HG02763 (cell line): ENCODE results near the gene ARFGAP2.
"Not testable (repeated sequence)": the region's sequence is repeated elsewhere in the genome, so short reads cannot be mapped to it uniquely, and the experiment has no call there.

Source experiments
- ATAC-seq: cut with Tn5 transposase; IDR thresholded peaks from one replicate; pipeline ENCODE4 v1.9.1; 2021; ENCODE audit warnings: mild to moderate bottlenecking, moderate library complexity; ENCODE audit not compliant: unreplicated experiment

The ARFGAP2 gene

GRCh38 chr11:47176328-47177228 lies at the start of gene ARFGAP2:
TSS of gene ARFGAP2 (minus strand) at chr11:47176879. CDS start at chr11:47176853, 26 bp downstream.
- ATAC-seq = peak; percentile 93

DNA sequence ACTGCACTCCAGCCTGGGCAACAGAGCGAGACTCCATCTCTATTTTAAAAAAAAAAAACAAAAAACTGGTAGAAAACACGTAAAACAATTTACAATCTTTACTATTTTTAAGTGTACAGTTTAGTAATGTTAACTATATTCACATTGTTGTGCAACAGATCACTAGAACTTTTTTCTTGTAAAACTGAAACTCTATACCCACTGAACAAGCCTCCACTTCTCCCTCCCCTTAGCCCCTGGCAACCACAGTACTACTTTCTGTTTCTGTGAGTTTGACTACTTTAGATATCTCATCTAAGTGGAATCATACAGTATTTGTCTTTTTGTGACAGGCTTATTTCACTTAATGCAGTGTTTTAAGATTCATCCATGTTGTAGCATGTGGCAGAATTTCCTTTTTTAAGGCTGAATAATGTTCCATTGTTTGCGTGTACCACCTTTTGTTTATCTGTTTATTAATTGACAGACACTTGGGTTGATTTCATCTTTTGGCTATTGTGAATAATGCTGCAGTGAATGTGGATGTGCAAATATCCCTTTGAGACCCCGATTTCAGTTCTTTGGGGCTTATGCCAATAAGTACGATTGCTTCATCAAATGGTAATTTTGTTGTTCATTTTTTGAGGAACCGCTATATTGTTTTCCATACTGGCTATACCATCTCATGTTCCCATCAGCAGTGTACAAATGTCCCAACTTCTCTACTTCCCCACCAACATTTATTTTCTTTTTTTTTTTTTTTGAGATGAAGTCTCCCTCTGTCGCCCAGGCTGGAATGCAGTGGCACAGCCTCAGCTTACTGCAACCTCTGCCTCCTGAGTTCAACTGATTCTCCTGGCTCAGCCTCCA lies 49.1 kb upstream of the ARFGAP2 start:
- peak; percentile 67 for ATAC-seq

DNA sequence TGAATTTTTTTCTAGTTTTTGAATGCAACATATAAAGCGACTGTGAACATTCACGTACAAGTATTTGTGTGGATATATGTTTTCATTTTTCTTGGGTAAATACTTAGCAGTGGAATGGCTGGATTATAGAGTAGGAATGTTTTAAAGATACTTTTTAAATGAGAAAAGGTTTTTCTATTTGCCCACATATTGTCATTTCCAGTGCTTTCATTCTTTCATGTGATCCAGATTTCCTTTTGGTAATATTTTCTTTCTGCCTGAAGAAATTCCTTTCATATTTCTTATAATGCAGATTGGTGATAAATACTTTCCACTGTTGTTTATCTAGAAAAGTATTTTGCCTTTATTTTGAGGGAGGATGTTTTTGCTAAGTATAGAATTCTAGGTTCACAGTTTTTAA lies 46.0 kb upstream of the ARFGAP2 start:
- ATAC-seq = no peak

GRCh38 chr11:47220401-47220821 lies 43.7 kb upstream of the ARFGAP2 start:
- no peak for ATAC-seq

DNA sequence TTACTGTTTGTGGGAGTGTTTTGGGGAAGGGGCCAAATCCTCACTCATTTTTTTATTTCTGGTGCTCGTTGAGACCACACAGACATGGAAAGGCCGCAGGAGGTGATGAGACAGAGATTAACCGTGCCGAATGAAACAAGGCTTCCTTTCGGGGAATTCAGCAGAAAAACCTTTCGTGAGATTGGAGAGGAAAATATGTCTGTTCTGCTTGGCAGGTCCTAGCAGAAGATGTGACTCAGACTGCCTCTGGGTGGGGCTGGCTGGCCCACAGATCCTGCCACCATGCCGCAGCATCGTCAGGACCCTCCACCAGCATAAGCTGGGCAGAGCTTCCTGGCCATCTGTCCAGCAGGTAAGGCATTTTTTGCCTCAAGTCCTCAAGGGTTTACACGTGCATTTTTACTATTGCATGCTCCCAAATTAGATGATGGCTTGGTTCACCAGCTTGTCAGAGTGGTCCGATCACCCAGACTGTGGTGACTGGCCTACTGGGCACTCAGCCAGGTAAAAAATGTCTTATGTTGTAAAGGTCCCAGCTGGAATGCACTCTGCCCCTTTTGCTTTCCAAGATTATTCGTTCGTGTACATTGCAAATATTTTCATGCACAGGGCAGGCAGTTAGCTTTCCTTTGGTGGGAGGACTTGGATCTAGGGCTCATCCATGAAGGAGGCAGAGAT lies 39.6 kb upstream of the ARFGAP2 start:
- ATAC-seq = no peak

DNA sequence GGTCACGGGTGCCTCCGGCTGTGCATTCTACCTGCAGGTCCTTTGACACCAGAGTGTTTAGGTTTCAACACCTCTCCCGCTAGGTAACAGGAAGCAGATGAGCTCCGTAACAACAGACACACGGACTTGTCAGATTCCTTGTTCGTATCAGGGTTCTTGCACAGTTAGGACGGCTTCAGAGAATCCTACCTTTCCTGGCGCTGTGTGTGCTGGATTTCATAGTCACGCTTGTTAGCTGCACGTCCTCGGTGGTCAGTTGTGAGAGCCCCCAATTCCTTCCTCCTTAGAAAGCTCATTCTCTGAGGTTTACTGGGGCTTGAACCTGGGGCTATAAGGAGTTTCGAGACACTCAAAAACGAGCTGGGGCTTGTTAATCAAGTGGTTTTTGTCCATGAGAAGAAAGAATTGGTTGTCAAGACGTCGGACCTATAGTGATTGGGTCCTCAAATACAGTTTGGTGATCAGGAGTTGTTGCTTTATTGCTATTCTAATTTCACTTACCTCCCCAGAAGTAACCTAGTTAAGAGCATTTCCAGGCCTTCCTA lies 38.8 kb upstream of the ARFGAP2 start:
- ATAC-seq = no peak

GRCh38 chr11:47213950-47214565 lies 37.4 kb upstream of the ARFGAP2 start:
- ATAC-seq = peak; percentile 64

- ATAC-seq = no peak
Measured at GRCh38 chr11:47212938-47213337, 36.3 kb upstream of the ARFGAP2 start.

DNA sequence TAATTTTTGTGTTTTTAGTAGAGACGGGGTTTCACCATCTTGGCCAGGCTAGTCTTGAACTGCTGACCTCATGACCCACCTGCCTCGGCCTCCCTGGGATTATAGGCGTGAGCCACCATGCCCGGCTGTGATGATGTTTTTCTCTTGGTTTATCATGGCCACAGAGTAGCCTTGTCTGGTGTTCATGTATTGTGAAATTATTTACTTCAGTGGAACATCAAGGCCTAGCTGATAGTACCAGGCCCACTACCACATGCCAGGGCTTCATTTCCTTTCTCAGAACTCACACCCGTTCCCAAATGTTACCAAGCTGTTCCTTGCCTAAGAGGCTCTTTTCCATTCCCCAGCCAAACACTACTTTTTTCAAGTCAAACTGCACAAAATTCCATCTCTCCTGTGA lies 31.9 kb upstream of the ARFGAP2 start:
- ATAC-seq = no peak

- not testable (repeated sequence) for ATAC-seq
Measured at GRCh38 chr11:47208008-47208552, 31.4 kb upstream of the ARFGAP2 start.

DNA sequence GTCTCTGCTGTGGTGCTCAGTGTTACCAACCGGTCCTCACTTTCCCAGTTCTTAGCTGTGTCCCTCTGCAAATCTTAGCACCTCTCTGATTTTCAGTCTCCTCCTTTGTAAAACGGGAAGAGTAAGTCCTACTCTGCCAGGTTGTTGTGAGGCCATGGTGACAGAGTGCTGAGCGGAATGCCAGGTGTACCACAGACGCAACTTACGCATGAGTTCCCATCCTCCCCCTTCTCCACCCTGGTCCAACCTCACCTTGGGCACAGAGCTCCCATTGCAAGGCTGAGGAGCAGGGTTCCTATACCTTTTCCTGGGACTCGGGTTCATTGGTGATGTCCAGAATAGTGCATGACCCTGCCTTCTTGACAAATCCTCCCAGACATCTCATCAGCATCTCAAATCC lies 30.8 kb upstream of the ARFGAP2 start:
- ATAC-seq = no peak

DNA sequence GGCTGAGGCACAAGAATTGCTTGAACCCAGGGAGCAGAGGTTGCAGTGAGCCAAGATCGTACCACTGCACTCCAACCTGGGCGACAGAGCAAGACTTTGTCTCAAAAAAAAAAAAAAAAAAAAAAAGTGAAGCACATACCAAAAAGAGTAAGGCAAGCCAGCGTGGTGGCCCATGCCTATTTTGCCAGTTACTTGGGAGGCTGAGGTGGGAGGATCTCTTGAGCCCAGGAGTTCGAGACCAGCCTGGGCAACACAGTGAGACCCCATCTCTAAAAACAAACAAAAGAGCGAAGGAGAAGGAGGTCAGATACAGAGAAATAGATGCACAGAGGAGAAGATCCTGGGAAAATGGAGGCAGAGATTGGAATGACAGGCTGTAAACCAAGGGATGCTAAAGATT lies 29.9 kb upstream of the ARFGAP2 start:
- not testable (repeated sequence) for ATAC-seq

DNA sequence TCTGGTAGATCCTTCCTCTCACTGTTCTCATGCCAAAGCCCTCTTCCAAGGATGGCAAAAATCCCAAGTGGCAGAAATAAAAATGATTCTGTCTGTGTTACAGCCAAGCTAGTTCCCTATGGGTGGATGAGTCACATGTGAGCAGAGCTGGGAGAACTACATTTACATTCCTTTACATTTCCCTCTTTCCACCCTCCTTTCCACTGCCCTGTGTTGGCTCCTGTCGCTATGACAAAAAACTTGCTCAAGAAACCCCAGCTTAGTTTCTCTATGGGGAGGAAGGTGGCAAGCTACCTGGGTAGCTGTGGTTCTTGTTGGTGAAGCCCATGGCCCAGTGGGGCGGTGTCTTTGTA lies 27.9 kb upstream of the ARFGAP2 start:
- ATAC-seq = no peak

DNA sequence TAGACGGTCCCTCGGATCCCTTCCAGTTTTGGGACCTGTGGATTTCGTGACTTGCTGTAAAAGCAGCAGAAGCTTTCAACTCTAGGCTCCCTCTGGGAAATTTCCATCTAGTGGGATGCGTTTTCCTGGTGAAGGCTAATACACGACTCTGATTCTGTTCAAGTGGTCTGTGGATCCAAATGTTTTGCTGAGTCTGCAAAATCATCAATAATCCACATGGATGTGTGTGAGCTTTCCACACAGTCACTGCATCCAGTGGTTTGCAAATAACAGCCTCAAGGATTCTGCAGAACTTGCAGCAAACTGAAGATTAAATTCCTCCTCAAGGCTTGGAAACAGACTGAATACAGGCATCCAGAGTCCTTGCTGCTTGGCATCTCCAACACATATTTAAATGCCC lies 25.9 kb upstream of the ARFGAP2 start:
- no peak for ATAC-seq

DNA sequence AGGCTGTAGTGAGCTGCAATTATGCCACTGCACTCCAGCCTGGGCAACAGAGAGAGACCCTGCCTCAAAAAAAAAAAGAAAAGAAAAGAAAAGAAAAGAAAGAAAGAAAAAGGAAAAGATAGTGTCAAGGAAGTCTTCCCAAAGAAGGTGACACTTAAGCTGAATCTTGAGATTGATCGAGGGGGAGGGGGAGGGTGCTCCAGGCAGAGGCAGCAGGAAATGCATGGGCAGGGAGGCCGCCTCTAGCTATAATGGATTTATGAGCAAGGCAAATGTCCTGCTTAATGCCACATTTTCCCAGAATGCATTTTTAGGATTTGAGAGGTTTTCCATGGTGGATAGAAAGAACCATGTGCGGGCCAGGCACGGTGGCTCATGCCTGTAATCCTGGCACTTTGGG lies 24.3 kb upstream of the ARFGAP2 start:
- no peak for ATAC-seq

DNA sequence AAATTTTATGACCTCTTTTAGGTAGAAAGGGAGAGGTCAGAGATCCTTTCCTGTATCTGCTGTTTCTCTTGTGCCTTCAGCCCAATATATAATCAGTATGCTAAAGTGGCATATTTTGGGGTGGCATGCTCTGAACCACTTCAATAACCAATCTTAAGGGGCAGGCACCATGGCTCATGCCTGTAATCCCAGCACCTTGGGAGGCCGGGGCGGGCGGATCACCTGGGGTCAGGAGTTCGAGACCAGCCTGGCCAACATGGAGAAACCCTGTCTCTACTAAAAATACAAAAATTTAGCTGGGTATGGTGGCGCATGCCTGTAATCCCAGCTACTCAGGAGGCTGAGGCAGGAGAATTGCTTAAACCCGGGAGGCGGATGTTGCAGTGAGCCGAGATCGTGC lies 21.5 kb upstream of the ARFGAP2 start:
- not testable (repeated sequence) for ATAC-seq

DNA sequence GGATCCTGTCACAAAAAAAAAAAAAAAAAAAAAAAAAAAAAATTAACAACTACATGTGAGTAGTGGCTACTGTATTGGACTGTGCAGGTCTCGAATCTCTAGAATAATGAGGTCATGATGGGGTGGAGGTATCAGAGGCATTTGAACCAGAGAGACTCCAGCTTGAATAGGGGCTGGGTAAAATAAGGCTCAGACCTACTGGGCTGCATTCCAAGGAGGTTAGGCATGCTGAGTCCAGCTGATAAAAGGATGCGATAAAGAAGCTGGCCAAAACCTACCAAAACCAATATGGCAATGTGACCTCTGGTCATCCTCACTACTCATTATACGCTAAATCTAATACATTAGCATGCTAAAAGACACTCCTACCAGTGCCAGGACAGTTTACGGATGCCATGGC lies 15.4 kb upstream of the ARFGAP2 start:
- no peak for ATAC-seq

DNA sequence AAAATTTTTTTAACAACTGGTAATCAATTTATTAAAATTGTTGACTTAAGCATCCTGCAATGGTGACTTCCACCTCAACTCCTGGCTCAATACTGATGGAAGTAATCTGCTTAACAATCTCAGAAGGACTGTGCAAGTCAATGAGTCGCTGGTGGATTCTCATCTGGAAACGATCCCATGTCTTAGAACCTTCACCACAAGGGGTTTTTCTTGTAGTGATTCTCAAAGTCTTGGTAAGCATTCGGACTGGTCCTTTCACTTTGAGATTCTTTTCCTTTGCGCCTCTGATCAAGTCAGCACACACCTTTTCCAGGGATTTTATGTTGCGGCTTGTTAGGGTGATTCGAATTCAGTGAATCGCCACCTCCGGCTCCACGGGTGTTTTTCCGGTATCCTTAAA lies 14.5 kb upstream of the ARFGAP2 start:
- ATAC-seq = not testable (repeated sequence)

GRCh38 chr11:47189100-47189834 lies 12.6 kb upstream of the ARFGAP2 start:
- ATAC-seq = no peak

DNA sequence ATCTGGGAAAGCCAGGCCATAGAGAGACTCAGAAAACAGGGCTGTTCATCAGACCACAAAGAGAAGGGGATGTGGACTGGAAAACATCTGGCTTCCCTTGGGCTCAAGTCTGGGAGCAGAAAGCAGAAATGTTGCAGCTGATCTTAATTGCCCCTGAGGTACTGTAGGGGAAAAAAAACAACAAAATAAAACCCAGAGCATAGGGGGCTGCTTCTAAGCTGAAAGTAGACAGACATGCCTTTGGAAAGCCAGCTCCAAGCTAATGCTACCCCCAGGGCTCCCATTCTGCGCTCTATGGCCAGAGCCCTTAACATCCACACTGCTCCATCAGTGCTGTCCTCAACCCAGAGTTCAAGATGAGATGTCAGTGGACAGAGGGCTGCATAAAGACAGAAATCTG lies 11.6 kb upstream of the ARFGAP2 start:
- no peak for ATAC-seq
